Fibroblast of villous mesenchyme (primary cell): ENCODE results near the gene ESRRG. TPM values are rescaled to one million over a fixed set of nuclear protein-coding genes. Genes with fewer than 3 reads are reported as not detected.

Source experiments
- DNase-seq: peaks from one replicate; pipeline ENCODE4 v3.0.0-alpha.2; 2010; ENCODE audit warnings: low read depth
- H3K4me3 ChIP-seq: 2 replicates; pipeline ENCODE4 v1.5.1; 2011; ENCODE audit warnings: low read depth, mild to moderate bottlenecking, low read length
- CTCF ChIP-seq: IDR thresholded peaks from 2 replicates; pipeline ENCODE4 v1.5.1; 2012; ENCODE audit warnings: low read depth, mild to moderate bottlenecking, low read length; ENCODE audit not compliant: insufficient read depth
- total RNA-seq: library from RNA; depleted of rRNA; stranded (reverse); fragments of >200 nt; gene quantifications from 2 replicates; pipeline ENCODE4 v1.2.3, GENCODE V29; 2012

Gene ESRRG
- total RNA-seq, 1 donor, result under 0.01 TPM

GRCh38 chr1:216688127-216688657 is 35.0 kb downstream of the ESRRG start:
- no peak for DNase-seq
- no peak for TF ChIP-seq CTCF
- H3K4me3 ChIP-seq, result no peak overlapping the region

GRCh38 chr1:216686860-216687766 is 36.1 kb downstream of the ESRRG start:
- H3K4me3 ChIP-seq, result no peak overlapping the region
- no peak for TF ChIP-seq CTCF
- no peak for DNase-seq

- no peak overlapping the region for H3K4me3 ChIP-seq
- TF ChIP-seq CTCF, result no peak
- no peak for DNase-seq
These were observed 40.5 kb downstream of the ESRRG start for GRCh38 chr1:216682752-216683151.

GRCh38 chr1:216679108-216679507 is 44.1 kb downstream of the ESRRG start:
- no peak for DNase-seq
- H3K4me3 ChIP-seq, result no peak overlapping the region
- no peak for TF ChIP-seq CTCF

- no peak overlapping the region for H3K4me3 ChIP-seq
- peak; percentile 26 for DNase-seq
- no peak for TF ChIP-seq CTCF
These were observed 52.9 kb downstream of the ESRRG start for GRCh38 chr1:216670118-216670883.

- DNase-seq, result no peak
- no peak overlapping the region for H3K4me3 ChIP-seq
- TF ChIP-seq CTCF, result no peak
These were observed 56.8 kb downstream of the ESRRG start for GRCh38 chr1:216666441-216666840.
